Progenitor cell of endocrine pancreas (in vitro differentiated cells): Measurements from ENCODE around the gene MICB. TPM values are rescaled to one million over a fixed set of nuclear protein-coding genes. Genes with fewer than 3 reads are reported as not detected.
A peak's percentile ranks its signal among the peaks of the same experiment; 100 is the strongest.
"Not testable (repeated sequence)": the region's sequence is repeated elsewhere in the genome, so short reads cannot be mapped to it uniquely, and the experiment has no call there.

Experiments used
- DNase-seq: peaks from one replicate; pipeline ENCODE4 v3.0.0; 2021; ENCODE audit warnings: low spot score; ENCODE audit not compliant: unreplicated experiment
- H3K27ac Mint-ChIP-seq: 2 replicates; pipeline ENCODE4 v1.8.0; 2021; ENCODE audit warnings: mild to moderate bottlenecking, moderate library complexity, mixed read lengths
- H3K27me3 Mint-ChIP-seq: 2 replicates; pipeline ENCODE4 v1.8.0; 2021; ENCODE audit warnings: mixed read lengths
- H3K36me3 Mint-ChIP-seq: 2 replicates; pipeline ENCODE4 v1.8.0; 2022; ENCODE audit warnings: mixed read lengths; ENCODE audit not compliant: insufficient read depth
- H3K4me1 Mint-ChIP-seq: 2 replicates; pipeline ENCODE4 v1.8.0; 2021; ENCODE audit warnings: low read depth, mixed read lengths
- H3K4me3 Mint-ChIP-seq: 2 replicates; pipeline ENCODE4 v1.8.0; 2021; ENCODE audit warnings: low read depth, mild to moderate bottlenecking, moderate library complexity, mixed read lengths
- H3K9me3 Mint-ChIP-seq: 2 replicates; pipeline ENCODE4 v1.8.0; 2021; ENCODE audit warnings: low read depth, mixed read lengths
- CTCF ChIP-seq: fragments of 200-600 bp; sonication (generic); IDR thresholded peaks from one replicate; pipeline ENCODE4 v1.5.0; 2021; ENCODE audit warnings: antibody characterized with exemption, mild to moderate bottlenecking; ENCODE audit not compliant: unreplicated experiment
- total RNA-seq: library from RNA; stranded (reverse); gene quantifications from 2 replicates; pipeline ENCODE4 v1.2.1, GENCODE V29; 2021

MICB gene
- total RNA-seq, 1 donor from 2014 or later: 0.43 TPM

DNA sequence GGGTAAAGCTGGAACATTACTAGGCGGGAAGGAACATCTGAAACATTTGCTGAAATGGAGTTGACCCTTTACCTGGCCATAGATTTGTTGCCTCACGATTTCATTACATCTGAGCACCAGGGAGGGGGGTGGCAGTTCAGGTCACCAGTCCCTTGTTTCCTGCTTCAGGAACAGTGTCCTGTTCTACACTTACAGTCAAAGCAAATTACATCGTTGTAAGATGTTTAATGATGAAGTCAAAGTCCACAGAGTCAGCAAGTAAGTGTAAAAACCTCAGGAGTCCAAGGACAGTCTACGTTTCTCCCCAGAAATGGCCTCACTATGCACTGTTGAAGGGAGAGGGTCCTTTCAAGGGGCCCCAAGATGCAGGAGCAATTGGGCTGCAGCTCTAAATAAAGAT lies 8.9 kb upstream of the MICB start:
- no peak for TF ChIP-seq CTCF
- Mint-ChIP-seq H3K4me3 (no peak overlapping the region), H3K36me3 (no peaks in the 10 kb centered on the region), H3K27me3 (peaks cover 38% of the 10 kb centered on the region), H3K27ac (no peak overlapping the region), H3K9me3 (no peaks in the 10 kb centered on the region), H3K4me1 (peaks cover 5% of the 10 kb centered on the region)
- DNase-seq: no peak

DNA sequence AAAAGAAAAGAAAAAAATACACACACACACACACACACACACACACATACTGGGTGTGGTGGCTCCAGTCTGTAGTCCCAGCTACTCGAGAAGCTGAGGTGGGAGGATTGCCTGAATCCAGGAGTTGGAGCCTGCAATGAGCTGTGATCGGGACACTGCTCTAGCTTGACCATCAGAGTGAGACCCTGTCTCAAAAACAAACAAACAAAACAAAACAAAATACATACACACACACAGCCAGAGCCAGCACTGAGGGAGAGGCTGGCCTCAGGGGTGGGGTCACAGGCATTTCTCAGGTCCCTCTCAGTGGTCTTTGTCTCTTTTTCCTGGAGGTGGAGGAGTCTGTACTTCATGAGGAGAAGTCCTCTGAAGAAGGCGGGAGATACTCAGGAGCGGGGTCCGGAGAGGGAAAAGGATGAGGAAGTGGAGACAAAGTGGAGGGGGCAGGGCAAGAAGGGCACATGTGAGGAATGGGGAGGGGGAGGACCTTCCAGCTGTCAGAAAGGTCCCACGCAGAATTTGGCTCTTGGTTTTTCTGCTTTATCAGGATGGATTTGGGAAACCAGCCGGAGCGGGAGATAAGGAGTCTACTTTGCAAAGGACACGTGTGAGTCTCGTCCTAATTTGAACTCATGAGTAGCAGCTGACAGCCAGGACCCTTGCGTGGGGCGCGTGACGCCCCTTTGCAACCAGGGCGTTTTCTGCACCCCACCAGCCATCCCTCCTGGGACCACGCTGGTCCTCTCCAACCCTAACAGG lies 7.7 kb upstream of the MICB start:
- Mint-ChIP-seq H3K36me3 (no peaks in the 10 kb centered on the region), H3K27me3 (peaks cover 49% of the 10 kb centered on the region), H3K9me3 (no peaks in the 10 kb centered on the region), H3K4me1 (peaks cover 8% of the 10 kb centered on the region), H3K4me3 (no peak overlapping the region), H3K27ac (no peak overlapping the region)
- DNase-seq: no peak
- TF ChIP-seq CTCF: no peak

DNA sequence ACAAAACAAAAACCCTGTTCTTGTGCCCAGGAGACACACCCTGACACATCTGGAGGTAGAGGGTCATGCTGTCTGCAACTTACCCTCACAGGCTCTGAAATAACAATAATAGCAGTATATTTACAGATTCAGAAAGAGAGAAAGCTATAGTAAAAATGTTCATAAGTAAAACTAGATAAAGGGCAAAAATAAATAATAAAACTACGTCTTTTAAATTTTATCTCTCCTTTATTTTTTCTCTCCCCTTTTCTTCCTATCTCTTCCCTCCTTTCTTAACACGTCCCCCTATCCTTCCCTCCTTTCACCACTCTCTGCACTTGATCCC lies 4.4 kb upstream of the MICB start:
- not testable (repeated sequence) for H3K27ac Mint-ChIP-seq, H3K36me3 Mint-ChIP-seq, DNase-seq, H3K9me3 Mint-ChIP-seq
- Mint-ChIP-seq H3K4me3 (peak overlapping the region; percentile 63), H3K4me1 (peaks cover 10% of the 10 kb centered on the region), H3K27me3 (peaks cover 77% of the 10 kb centered on the region)

- Mint-ChIP-seq H3K9me3 (no peaks in the 10 kb centered on the region), H3K4me3 (peak overlapping the region; percentile 63), H3K36me3 (peaks cover 1% of the 10 kb centered on the region), H3K4me1 (peaks cover 13% of the 10 kb centered on the region), H3K27me3 (peaks cover 79% of the 10 kb centered on the region), H3K27ac (no peak overlapping the region)
- peak; percentile 88 for TF ChIP-seq CTCF
- peak; percentile 73 for DNase-seq
These were observed 3.9 kb upstream of the MICB start for GRCh38 chr6:31493875-31494694.

- Mint-ChIP-seq H3K27ac (no peak overlapping the region), H3K4me3 (no peak overlapping the region), H3K9me3 (no peaks in the 10 kb centered on the region), H3K4me1 (peaks cover 13% of the 10 kb centered on the region), H3K36me3 (peaks cover 1% of the 10 kb centered on the region), H3K27me3 (peaks cover 76% of the 10 kb centered on the region)
- no peak for TF ChIP-seq CTCF
- DNase-seq: no peak
These were observed 2.4 kb upstream of the MICB start for GRCh38 chr6:31495580-31495979.

- H3K36me3 Mint-ChIP-seq, H3K9me3 Mint-ChIP-seq, H3K27ac Mint-ChIP-seq, DNase-seq: not testable (repeated sequence)
- Mint-ChIP-seq H3K4me1 (peaks cover 12% of the 10 kb centered on the region), H3K27me3 (peaks cover 83% of the 10 kb centered on the region), H3K4me3 (peak overlapping the region; percentile 68)
These were observed 1.1 kb upstream of the MICB start for GRCh38 chr6:31496826-31497225.
